Fibroblast of lung (primary cell): Measurements from ENCODE around the gene SH3TC1. TPM values are rescaled to one million over a fixed set of nuclear protein-coding genes. Genes with fewer than 3 reads are reported as not detected.
A peak's percentile ranks its signal among the peaks of the same experiment; 100 is the strongest.

ENCODE experiments used
- DNase-seq, 2 donors: peaks; one replicate each; pipeline versions ENCODE4 v3.0.0 to v3.0.0-alpha.2; 2010; ENCODE audit warnings: low read depth in 2 of 2
- H2AFZ ChIP-seq: 2 replicates; pipeline ENCODE4 v1.5.1; 2012; ENCODE audit warnings: low read length, control low read depth, inconsistent platforms
- H3K27ac ChIP-seq: 2 replicates; pipeline ENCODE4 v1.5.1; 2011; ENCODE audit warnings: low read length, control low read depth; ENCODE audit not compliant: insufficient read depth
- H3K27me3 ChIP-seq: 2 replicates; pipeline ENCODE4 v1.5.1; 2011; ENCODE audit warnings: mild to moderate bottlenecking, low read length; ENCODE audit not compliant: control insufficient read depth, insufficient read depth
- H3K36me3 ChIP-seq: 2 replicates; pipeline ENCODE4 v1.5.1; 2011; ENCODE audit warnings: low read length; ENCODE audit not compliant: control insufficient read depth, insufficient read depth
- H3K4me1 ChIP-seq: 2 replicates; pipeline ENCODE4 v1.5.1; 2011; ENCODE audit warnings: low read length; ENCODE audit not compliant: control insufficient read depth, insufficient read depth; ENCODE audit errors: extremely low read depth
- H3K4me2 ChIP-seq: 2 replicates; pipeline ENCODE4 v1.5.1; 2011; ENCODE audit warnings: low read length, control low read depth; ENCODE audit not compliant: insufficient read depth; ENCODE audit errors: extremely low read depth
- H3K4me3 ChIP-seq, 4 experiments: fragments of 200-600 bp in 1 of 4; sonication (generic) in 1 of 4; replicated peaks in 1 of 4; 2 replicates each; pipeline ENCODE4 v1.5.1; 2011 to 2016; ENCODE audit warnings: low read length in 4 of 4, low read depth in 3 of 4, mild to moderate bottlenecking in 3 of 4, control low read depth in 2 of 4, inconsistent platforms in 1 of 4, mixed read lengths in 1 of 4; ENCODE audit not compliant: insufficient read depth in 1 of 4; ENCODE audit errors: control extremely low read depth in 1 of 4
- H3K79me2 ChIP-seq: 2 replicates; pipeline ENCODE4 v1.5.1; 2012; ENCODE audit warnings: mild to moderate bottlenecking, low read length, inconsistent platforms; ENCODE audit not compliant: control insufficient read depth, insufficient read depth
- H3K9ac ChIP-seq: 2 replicates; pipeline ENCODE4 v1.5.1; 2011; ENCODE audit warnings: mild to moderate bottlenecking, low read length, control low read depth; ENCODE audit not compliant: insufficient read depth
- H3K9me3 ChIP-seq: 2 replicates; pipeline ENCODE4 v1.5.1; 2012; ENCODE audit warnings: low read depth, low read length; ENCODE audit not compliant: control insufficient read depth, insufficient read depth
- H4K20me1 ChIP-seq: 2 replicates; pipeline ENCODE4 v1.5.1; 2011; ENCODE audit warnings: low read length; ENCODE audit not compliant: control insufficient read depth, insufficient read depth; ENCODE audit errors: extremely low read depth
- EZH2 ChIP-seq: IDR thresholded peaks from 2 replicates; pipeline ENCODE4 v1.5.1; 2012; ENCODE audit warnings: low read length, control low read depth, mild to moderate bottlenecking; ENCODE audit errors: missing control alignments
- polyA plus RNA-seq, 2 donors: library from polyadenylated mRNA; depleted of rRNA in 1 of 2; stranded (reverse) in 1 of 2; unstranded in 1 of 2; fragments of >200 nt; gene quantifications; 2 replicates each; pipeline ENCODE4 v1.2.1, GENCODE V29; 2011 to 2012; ENCODE audit warnings: missing spikeins in 1 of 2
- total RNA-seq: library from RNA; depleted of rRNA; stranded (reverse); fragments of >200 nt; gene quantifications from 2 replicates; pipeline ENCODE4 v1.2.1, GENCODE V29; 2014
- TF ChIP-seq, protein P1 (sequence below), 2 donors: IDR thresholded peaks in 1 of 2; conservative IDR thresholded peaks in 1 of 2; 1 replicate in 1 of 2; 2 replicates in 1 of 2; pipeline ENCODE4 v1.5.1; 2011 to 2012; ENCODE audit warnings: low read length in 2 of 2, control low read depth in 1 of 2, inconsistent platforms in 1 of 2, low read depth in 1 of 2, mild to moderate bottlenecking in 1 of 2

Gene SH3TC1
- total and polyA plus RNA-seq, 2 donors (not counting 1 experiment from before 2014, with no cell fraction given): 3.3 to 11.6 TPM

DNA sequence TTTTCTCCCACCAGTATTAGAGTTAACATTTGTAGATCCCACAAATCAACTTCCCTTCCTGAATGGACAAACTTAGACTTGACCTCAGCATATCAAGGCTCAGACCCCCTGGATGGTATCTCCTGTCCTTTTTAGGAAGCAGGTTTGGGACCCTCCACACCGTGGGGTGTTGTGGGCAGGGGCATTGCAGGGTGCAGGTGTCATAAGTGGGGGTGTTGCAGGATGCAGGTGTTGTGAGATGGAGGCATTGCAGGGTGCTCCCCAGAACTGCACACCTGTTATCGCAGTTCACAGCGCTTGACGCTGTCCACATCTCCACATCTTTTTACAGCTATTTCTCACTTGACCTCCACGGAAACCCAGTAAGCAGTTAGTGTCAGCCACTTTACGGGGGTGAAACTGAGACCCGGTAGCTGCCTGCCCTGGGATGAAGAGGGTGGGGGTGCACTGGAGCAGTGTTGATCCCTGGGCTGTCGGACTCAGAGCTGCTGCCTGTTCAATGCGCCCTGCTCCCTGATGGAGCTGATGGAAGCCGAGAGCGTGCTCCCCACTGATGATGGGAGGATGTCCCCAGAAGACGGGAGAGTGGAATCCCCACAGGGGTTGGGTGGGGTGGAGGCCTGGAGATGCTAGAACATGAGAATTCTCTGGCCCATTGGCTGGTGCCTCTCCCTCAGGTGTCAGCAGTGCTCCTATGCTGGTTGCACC, 25.3 kb downstream of the SH3TC1 start:
- H3K27ac ChIP-seq: no peak overlapping the region
- no peak for DNase-seq
- H3K4me3 ChIP-seq: no peak overlapping the region
- H2AFZ ChIP-seq: no peak overlapping the region
- H3K4me2 ChIP-seq: no peak overlapping the region
- no peaks in the 10 kb centered on the region for H4K20me1 ChIP-seq
- TF ChIP-seq EZH2: no peak
- TF ChIP-seq, protein P1, sequence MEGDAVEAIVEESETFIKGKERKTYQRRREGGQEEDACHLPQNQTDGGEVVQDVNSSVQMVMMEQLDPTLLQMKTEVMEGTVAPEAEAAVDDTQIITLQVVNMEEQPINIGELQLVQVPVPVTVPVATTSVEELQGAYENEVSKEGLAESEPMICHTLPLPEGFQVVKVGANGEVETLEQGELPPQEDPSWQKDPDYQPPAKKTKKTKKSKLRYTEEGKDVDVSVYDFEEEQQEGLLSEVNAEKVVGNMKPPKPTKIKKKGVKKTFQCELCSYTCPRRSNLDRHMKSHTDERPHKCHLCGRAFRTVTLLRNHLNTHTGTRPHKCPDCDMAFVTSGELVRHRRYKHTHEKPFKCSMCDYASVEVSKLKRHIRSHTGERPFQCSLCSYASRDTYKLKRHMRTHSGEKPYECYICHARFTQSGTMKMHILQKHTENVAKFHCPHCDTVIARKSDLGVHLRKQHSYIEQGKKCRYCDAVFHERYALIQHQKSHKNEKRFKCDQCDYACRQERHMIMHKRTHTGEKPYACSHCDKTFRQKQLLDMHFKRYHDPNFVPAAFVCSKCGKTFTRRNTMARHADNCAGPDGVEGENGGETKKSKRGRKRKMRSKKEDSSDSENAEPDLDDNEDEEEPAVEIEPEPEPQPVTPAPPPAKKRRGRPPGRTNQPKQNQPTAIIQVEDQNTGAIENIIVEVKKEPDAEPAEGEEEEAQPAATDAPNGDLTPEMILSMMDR (conservative IDR thresholded peaks at IDR 0.05 in 1 of 2, IDR thresholded peaks at IDR 0.05 in 1 of 2; ENCODE audit: low read depth in 1 of 2, low read length in 2 of 2): no peak
- no peaks in the 10 kb centered on the region for H3K27me3 ChIP-seq
- H3K9ac ChIP-seq: no peak overlapping the region
- no peaks in the 10 kb centered on the region for H3K79me2 ChIP-seq
- H3K4me1 ChIP-seq: peaks cover 3% of the 10 kb centered on the region
- H3K36me3 ChIP-seq: no peaks in the 10 kb centered on the region
- H3K9me3 ChIP-seq: no peaks in the 10 kb centered on the region

DNA sequence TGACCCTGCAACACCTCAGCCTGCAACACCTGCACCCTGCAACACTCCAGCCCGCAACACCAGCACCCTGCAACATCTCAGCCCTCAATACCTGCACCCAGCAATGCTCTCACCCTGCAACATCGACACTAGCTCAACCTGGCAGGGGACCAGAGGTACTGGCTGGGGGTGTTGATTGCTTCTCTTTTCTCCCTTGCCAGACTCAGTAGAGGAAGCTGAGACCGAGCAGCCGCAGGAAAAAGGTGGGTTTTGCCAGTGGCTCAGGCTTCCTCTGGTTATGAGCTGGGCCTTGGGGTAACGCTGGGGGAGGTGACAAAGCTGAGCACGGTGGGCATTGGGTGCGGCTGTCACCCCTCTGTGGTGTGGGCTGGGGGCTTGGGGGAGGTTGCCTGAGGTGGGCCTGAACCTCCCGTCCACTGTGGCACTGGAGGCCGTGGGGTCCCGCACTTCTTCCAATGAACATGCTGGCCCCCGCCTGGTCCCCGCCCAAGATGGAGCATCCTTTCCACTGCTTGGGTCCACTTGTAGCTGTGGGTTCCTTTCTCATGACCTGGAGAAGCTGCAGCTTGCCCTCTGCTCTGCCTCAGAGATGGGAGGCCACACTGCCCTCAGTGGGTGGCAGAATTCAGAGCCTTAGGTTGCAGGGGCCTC, 26.0 kb downstream of the SH3TC1 start:
- H3K27me3 ChIP-seq: no peaks in the 10 kb centered on the region
- no peak overlapping the region for H3K9ac ChIP-seq
- H3K4me3 ChIP-seq: no peak overlapping the region
- H3K36me3 ChIP-seq: no peaks in the 10 kb centered on the region
- DNase-seq: no peak
- H3K4me2 ChIP-seq: no peak overlapping the region
- no peaks in the 10 kb centered on the region for H4K20me1 ChIP-seq
- no peaks in the 10 kb centered on the region for H3K79me2 ChIP-seq
- no peak overlapping the region for H3K27ac ChIP-seq
- H3K9me3 ChIP-seq: no peaks in the 10 kb centered on the region
- no peak overlapping the region for H2AFZ ChIP-seq
- no peak for TF ChIP-seq EZH2
- TF ChIP-seq, protein P1 (conservative IDR thresholded peaks at IDR 0.05 in 1 of 2, IDR thresholded peaks at IDR 0.05 in 1 of 2; ENCODE audit: low read depth in 1 of 2, low read length in 2 of 2): no peak
- peaks cover 3% of the 10 kb centered on the region for H3K4me1 ChIP-seq

DNA sequence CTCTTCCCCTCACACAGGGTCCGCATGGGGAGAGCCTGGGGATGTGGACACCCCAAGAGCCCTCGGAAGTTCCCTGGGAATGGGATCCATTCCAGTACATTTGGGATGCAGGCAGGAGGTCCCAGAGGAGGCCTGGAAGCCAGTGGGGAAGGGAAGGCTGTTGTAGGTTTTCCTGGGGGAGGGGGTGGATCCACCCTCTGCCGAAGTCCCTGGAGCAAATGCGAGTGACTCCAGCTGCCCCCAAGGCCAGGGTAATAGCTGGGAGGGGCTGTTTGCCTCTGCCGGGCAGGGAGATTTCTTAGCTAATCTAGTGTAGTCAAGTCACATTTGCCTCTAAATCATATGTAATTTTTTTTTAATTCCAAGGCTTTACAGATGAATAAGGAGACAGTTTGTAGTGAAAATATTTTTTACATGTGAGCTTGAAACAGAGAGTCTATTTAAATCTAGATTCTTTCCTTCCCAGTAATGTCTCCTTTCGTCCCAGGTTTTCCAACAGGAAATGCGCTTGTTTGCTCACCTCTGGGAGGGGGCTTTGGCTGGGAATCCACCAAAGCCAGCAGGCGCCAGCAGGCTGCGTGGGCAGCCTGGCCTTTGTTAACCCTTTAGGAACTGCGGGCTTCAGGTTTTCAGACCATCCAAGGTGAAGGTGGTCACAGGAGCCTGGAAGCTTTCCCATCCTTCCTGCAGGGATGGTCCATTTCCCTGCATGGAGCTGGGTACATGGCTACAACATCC, 26.8 kb downstream of the SH3TC1 start:
- Histone ChIP-seq H3K9ac (no peak overlapping the region), H3K79me2 (no peaks in the 10 kb centered on the region), H3K27ac (no peak overlapping the region), H3K36me3 (no peaks in the 10 kb centered on the region), H4K20me1 (no peaks in the 10 kb centered on the region), H2AFZ (no peak overlapping the region), H3K4me3 (no peak overlapping the region), H3K4me1 (peaks cover 3% of the 10 kb centered on the region), H3K9me3 (no peaks in the 10 kb centered on the region), H3K27me3 (no peaks in the 10 kb centered on the region), H3K4me2 (no peak overlapping the region)
- TF ChIP-seq, protein P1 (conservative IDR thresholded peaks at IDR 0.05 in 1 of 2, IDR thresholded peaks at IDR 0.05 in 1 of 2; ENCODE audit: low read depth in 1 of 2, low read length in 2 of 2): no peak
- TF ChIP-seq EZH2: no peak
- peak in 1 of 2 donors; percentile 39 for DNase-seq
